OCI-LY3 (cell line): Measurements from ENCODE around the gene KRTAP9-3.
"Not testable (repeated sequence)": the region's sequence is repeated elsewhere in the genome, so short reads cannot be mapped to it uniquely, and the experiment has no call there.

Experiments
- H2AFZ ChIP-seq: fragments of 200-600, 300-600 bp; shearing (Covaris generic); 2 replicates; pipeline ENCODE4 v1.6.0; 2014; ENCODE audit warnings: antibody characterized with exemption, low read depth, low read length
- H3K27ac ChIP-seq: fragments of 200-600, 300-600 bp; sonication (generic); 2 replicates; pipeline ENCODE4 v1.5.1; 2014; ENCODE audit warnings: mild to moderate bottlenecking, low read length, moderate library complexity, mixed read lengths
- H3K27me3 ChIP-seq: fragments of 200-600, 300-600 bp; sonication (generic); 2 replicates; pipeline ENCODE4 v1.6.1; 2014; ENCODE audit warnings: low read depth, low read length, mixed read lengths
- H3K36me3 ChIP-seq: fragments of 200-600, 300-600 bp; sonication (generic); replicated peaks from 2 replicates; pipeline ENCODE3; 2014; ENCODE audit warnings: low read depth, low read length, mixed read lengths
- H3K4me1 ChIP-seq: fragments of 300-600, 200-600 bp; sonication (generic); 2 replicates; pipeline ENCODE4 v1.6.1; 2014; ENCODE audit warnings: low read length, mixed read lengths
- H3K4me2 ChIP-seq: fragments of 200-600, 300-600 bp; sonication (generic); 2 replicates; pipeline ENCODE4 v1.6.1; 2014; ENCODE audit warnings: low read length, mixed read lengths
- H3K4me3 ChIP-seq: fragments of 300-600, 200-600 bp; sonication (generic); 2 replicates; pipeline ENCODE4 v1.5.1; 2014; ENCODE audit warnings: antibody characterized with exemption, mild to moderate bottlenecking, low read length, moderate library complexity
- H3K79me2 ChIP-seq: fragments of 300-600, 200-600 bp; shearing (Covaris generic); 2 replicates; pipeline ENCODE4 v1.6.1; 2014; ENCODE audit warnings: mild to moderate bottlenecking, low read length, mixed read lengths
- H3K9ac ChIP-seq: fragments of 300-600, 200-600 bp; shearing (Covaris generic); 2 replicates; pipeline ENCODE4 v1.6.0; 2014; ENCODE audit warnings: mild to moderate bottlenecking, low read length, moderate library complexity
- H3K9me3 ChIP-seq: fragments of 200-600, 300-600 bp; shearing (Covaris generic); 2 replicates; pipeline ENCODE4 v1.6.1; 2014; ENCODE audit warnings: low read length, mixed read lengths; ENCODE audit not compliant: insufficient read depth
- H4K20me1 ChIP-seq: fragments of 200-600, 300-600 bp; sonication (generic); 2 replicates; pipeline ENCODE4 v1.6.1; 2016; ENCODE audit warnings: low read length, mixed read lengths; ENCODE audit not compliant: insufficient read depth
- EZH2phosphoT487 ChIP-seq: fragments of 200-600 bp; shearing (Covaris generic); IDR thresholded peaks from 2 replicates; pipeline ENCODE4 v1.6.1; 2018; ENCODE audit warnings: antibody characterized with exemption, mixed run types, low read depth
- TF ChIP-seq, protein P1 (sequence below): fragments of 200-600, 300-600 bp; sonication (generic); IDR thresholded peaks from 2 replicates; pipeline ENCODE4 v1.5.1; 2014; ENCODE audit warnings: antibody characterized with exemption, low read length, low read depth

The KRTAP9-3 gene

GRCh38 chr17:41232399-41233105 is at the start of gene KRTAP9-3:
Gene KRTAP9-3 (plus strand): TSS chr17:41232449. CDS start chr17:41232502, 53 bp downstream.
- H3K4me1 ChIP-seq, H4K20me1 ChIP-seq, H3K4me3 ChIP-seq, H3K9me3 ChIP-seq, H3K9ac ChIP-seq, H3K36me3 ChIP-seq, H2AFZ ChIP-seq, H3K4me2 ChIP-seq, H3K79me2 ChIP-seq, H3K27ac ChIP-seq: not testable (repeated sequence)
- H3K27me3 ChIP-seq: peaks cover 40% of the 10 kb centered on the region

DNA sequence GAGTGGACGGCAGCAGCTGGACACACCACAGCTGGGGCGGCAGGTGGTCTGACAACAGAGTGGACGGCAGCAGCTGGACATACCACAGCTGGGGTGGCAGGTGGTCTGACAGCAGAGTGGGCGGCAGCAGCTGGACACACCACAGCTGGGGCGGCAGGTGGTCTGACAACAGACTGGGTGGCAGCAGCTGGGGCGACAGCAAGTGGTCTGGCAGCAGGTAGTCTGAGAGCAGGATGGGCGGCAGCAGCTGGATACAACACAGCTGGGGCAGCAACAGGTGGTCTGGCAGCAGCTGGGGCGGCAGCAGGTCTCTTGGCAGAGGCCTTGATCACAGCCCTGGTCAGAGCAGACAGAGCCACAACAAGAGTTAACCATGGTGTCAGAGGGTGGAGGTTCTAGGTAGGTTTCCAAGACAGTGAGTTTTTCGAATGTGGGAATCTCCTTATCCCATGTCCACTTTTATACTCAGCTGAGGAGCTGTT is 47.7 kb upstream of the KRTAP9-3 start, which contains the start of gene KRTAP4-1:
KRTAP4-1 (minus strand) TSS at position 432 of the 482 bp plus-strand sequence; CDS start at position 375, 57 bp downstream.
- peaks cover 11% of the 10 kb centered on the region for H3K27me3 ChIP-seq
- H3K27ac ChIP-seq: no peak within 1 kb of the TSS

GRCh38 chr17:41185001-41185400 is 47.2 kb upstream of the KRTAP9-3 start:
- no peak overlapping the region for H3K9ac ChIP-seq
- H4K20me1 ChIP-seq: no peaks in the 10 kb centered on the region
- H3K79me2 ChIP-seq: no peaks in the 10 kb centered on the region
- no peaks in the 10 kb centered on the region for H3K9me3 ChIP-seq
- H3K27ac ChIP-seq: no peak overlapping the region
- peaks cover 11% of the 10 kb centered on the region for H3K27me3 ChIP-seq
- H3K4me1 ChIP-seq: no peaks in the 10 kb centered on the region
- TF ChIP-seq EZH2phosphoT487: no peak
- TF ChIP-seq, protein P1, sequence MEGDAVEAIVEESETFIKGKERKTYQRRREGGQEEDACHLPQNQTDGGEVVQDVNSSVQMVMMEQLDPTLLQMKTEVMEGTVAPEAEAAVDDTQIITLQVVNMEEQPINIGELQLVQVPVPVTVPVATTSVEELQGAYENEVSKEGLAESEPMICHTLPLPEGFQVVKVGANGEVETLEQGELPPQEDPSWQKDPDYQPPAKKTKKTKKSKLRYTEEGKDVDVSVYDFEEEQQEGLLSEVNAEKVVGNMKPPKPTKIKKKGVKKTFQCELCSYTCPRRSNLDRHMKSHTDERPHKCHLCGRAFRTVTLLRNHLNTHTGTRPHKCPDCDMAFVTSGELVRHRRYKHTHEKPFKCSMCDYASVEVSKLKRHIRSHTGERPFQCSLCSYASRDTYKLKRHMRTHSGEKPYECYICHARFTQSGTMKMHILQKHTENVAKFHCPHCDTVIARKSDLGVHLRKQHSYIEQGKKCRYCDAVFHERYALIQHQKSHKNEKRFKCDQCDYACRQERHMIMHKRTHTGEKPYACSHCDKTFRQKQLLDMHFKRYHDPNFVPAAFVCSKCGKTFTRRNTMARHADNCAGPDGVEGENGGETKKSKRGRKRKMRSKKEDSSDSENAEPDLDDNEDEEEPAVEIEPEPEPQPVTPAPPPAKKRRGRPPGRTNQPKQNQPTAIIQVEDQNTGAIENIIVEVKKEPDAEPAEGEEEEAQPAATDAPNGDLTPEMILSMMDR: no peak
- H3K4me3 ChIP-seq: no peak overlapping the region
- H3K36me3 ChIP-seq: no peaks in the 10 kb centered on the region
- H2AFZ ChIP-seq: no peak overlapping the region
- no peak overlapping the region for H3K4me2 ChIP-seq

More for the DNA sequence above, 47.7 kb upstream of the KRTAP9-3 start, which contains the start of gene KRTAP4-1:
- Histone ChIP-seq H3K4me1 (no peaks in the 10 kb centered on the region), H3K9me3 (no peaks in the 10 kb centered on the region), H3K79me2 (no peaks in the 10 kb centered on the region), H2AFZ (no peak within 1 kb of the TSS), H3K4me2 (no peak within 1 kb of the TSS), H3K9ac (no peak within 1 kb of the TSS), H4K20me1 (no peaks in the 10 kb centered on the region), H3K36me3 (no peaks in the 10 kb centered on the region), H3K4me3 (no peak within 1 kb of the TSS)
- TF ChIP-seq EZH2phosphoT487: no peak
- TF ChIP-seq, protein P1: no peak

GRCh38 chr17:41186872-41187271 is 45.4 kb upstream of the KRTAP9-3 start:
- no peak overlapping the region for H3K4me2 ChIP-seq
- H3K4me1 ChIP-seq: no peaks in the 10 kb centered on the region
- no peak overlapping the region for H3K27ac ChIP-seq
- H3K27me3 ChIP-seq: peaks cover 15% of the 10 kb centered on the region
- no peaks in the 10 kb centered on the region for H3K9me3 ChIP-seq
- no peaks in the 10 kb centered on the region for H4K20me1 ChIP-seq
- no peaks in the 10 kb centered on the region for H3K36me3 ChIP-seq
- H3K4me3 ChIP-seq: no peak overlapping the region
- no peaks in the 10 kb centered on the region for H3K79me2 ChIP-seq
- H2AFZ ChIP-seq: no peak overlapping the region
- H3K9ac ChIP-seq: no peak overlapping the region
- TF ChIP-seq EZH2phosphoT487: no peak
- TF ChIP-seq, protein P1: no peak

GRCh38 chr17:41189837-41190318 is 42.4 kb upstream of the KRTAP9-3 start, which contains the start of gene KRTAP9-1:
Gene KRTAP9-1 (plus strand): TSS chr17:41189887. CDS start chr17:41189887, 0 bp downstream.
- H2AFZ ChIP-seq, H3K27ac ChIP-seq, H3K79me2 ChIP-seq, H3K4me3 ChIP-seq, H4K20me1 ChIP-seq, H3K4me2 ChIP-seq, H3K9ac ChIP-seq, H3K4me1 ChIP-seq, H3K9me3 ChIP-seq, H3K36me3 ChIP-seq: not testable (repeated sequence)
- H3K27me3 ChIP-seq: peaks cover 15% of the 10 kb centered on the region
